HCT116 (cell line): ENCODE data around the gene TPM2. TPM values are rescaled to one million over a fixed set of nuclear protein-coding genes. Genes with fewer than 3 reads are reported as not detected.

Source experiments
- ATAC-seq: fragments of 200-7000 bp; cut with Tn5 transposase; 2 replicates; pipeline ENCODE4 v1.9.1; 2020; ENCODE audit warnings: mild to moderate bottlenecking, moderate library complexity
- BruUV-seq: library from RNA; stranded (reverse); fragments of 400-500 nt; replicated peaks from 2 replicates; lab custom pipeline; 2021; lab: Mats Ljungman, UMichigan
- CTCF ChIA-PET: fragments of 300-600 bp; sonication (Branson Sonifier 250); formaldehyde crosslinking; loops from one replicate; lab custom pipeline; 2021; ENCODE audit warnings: antibody characterized with exemption; lab: Charles Lee
- POLR2A ChIA-PET: fragments of 300-600, 350-600 bp; sonication (Branson Sonifier 250); formaldehyde crosslinking; loops from one replicate; lab custom pipeline; 2021; ENCODE audit warnings: antibody characterized with exemption; lab: Charles Lee
- RAD21 ChIA-PET, 2 experiments: fragments of 300-600 bp; sonication (Branson Sonifier 250); formaldehyde crosslinking; loops; one replicate each; lab custom pipeline; 2023; ENCODE audit warnings: low total read pairs in 2 of 2; ENCODE audit not compliant: uncharacterized antibody in 2 of 2, unreplicated experiment in 2 of 2, low non-redundant PET in 1 of 2; lab: Charles Lee
- DNase-seq: peaks from one replicate; pipeline ENCODE4 v3.0.0-alpha.2; 2010; ENCODE audit warnings: low read depth, low spot score
- H2AFZ ChIP-seq: fragments of 200-600 bp; shearing (Covaris generic), sonication (generic); 2 replicates; pipeline ENCODE4 v1.6.1; 2017; ENCODE audit warnings: low read depth, mixed run types, mixed read lengths, antibody characterized with exemption, low read length; ENCODE audit not compliant: poor library complexity, severe bottlenecking
- H3K27ac ChIP-seq: 2 replicates; pipeline ENCODE4 v1.5.1; 2012; ENCODE audit warnings: low read depth, low read length
- H3K27me3 ChIP-seq: fragments of 200-600 bp; sonication (generic); 2 replicates; pipeline ENCODE4 v1.6.1; 2016; ENCODE audit warnings: mixed run types, low read length, mixed read lengths; ENCODE audit not compliant: insufficient read depth
- H3K36me3 ChIP-seq, 2 experiments: fragments of 200-500 bp in 1 of 2; fragments of 200-600 bp in 1 of 2; sonication (Bioruptor generic) in 1 of 2; sonication (generic) in 1 of 2; 2 replicates each; pipeline versions ENCODE4 v1.5.1 to v1.6.1; 2014 to 2016; ENCODE audit warnings: low read length in 2 of 2, inconsistent platforms in 1 of 2, mixed read lengths in 1 of 2, mixed run types in 1 of 2; ENCODE audit not compliant: insufficient read depth in 2 of 2, control insufficient read depth in 1 of 2
- H3K4me1 ChIP-seq, 2 experiments: fragments of 200-600 bp in 1 of 2; sonication (generic) in 1 of 2; 2 replicates each; pipeline versions ENCODE4 v1.5.1 to v1.6.1; 2012 to 2017; ENCODE audit warnings: low read length in 2 of 2, inconsistent platforms in 1 of 2, mild to moderate bottlenecking in 1 of 2, mixed read lengths in 1 of 2, mixed run types in 1 of 2, moderate library complexity in 1 of 2; ENCODE audit not compliant: insufficient read depth in 2 of 2, control insufficient read depth in 1 of 2
- H3K4me2 ChIP-seq: fragments of 200-600 bp; sonication (generic); 2 replicates; pipeline ENCODE4 v1.6.1; 2017; ENCODE audit warnings: mixed run types, low read length, mixed read lengths
- H3K4me3 ChIP-seq, 2 experiments: fragments of 200-600 bp in 1 of 2; sonication (generic) in 1 of 2; replicated peaks in 1 of 2; 2 replicates each; pipeline ENCODE4 v1.5.1; 2011 to 2016; ENCODE audit warnings: low read length in 2 of 2, control low read depth in 1 of 2, low read depth in 1 of 2, mild to moderate bottlenecking in 1 of 2, mixed read lengths in 1 of 2, mixed run types in 1 of 2
- H3K79me2 ChIP-seq: fragments of 200-600 bp; sonication (generic); 2 replicates; pipeline ENCODE4 v1.6.1; 2017; ENCODE audit warnings: mild to moderate bottlenecking, mixed run types, low read length, moderate library complexity, mixed read lengths; ENCODE audit not compliant: insufficient read depth
- H3K9ac ChIP-seq: fragments of 200-600 bp; sonication (generic); 2 replicates; pipeline ENCODE4 v1.6.1; 2016; ENCODE audit warnings: low read length, mixed read lengths
- H3K9me2 ChIP-seq: fragments of 200-600 bp; sonication (generic), shearing (Covaris generic); 2 replicates; pipeline ENCODE4 v1.6.1; 2017; ENCODE audit warnings: mixed run types, mild to moderate bottlenecking, moderate library complexity; ENCODE audit not compliant: insufficient read depth
- H3K9me3 ChIP-seq, 2 experiments: fragments of 200-500 bp in 1 of 2; fragments of 200-600 bp in 1 of 2; sonication (Bioruptor generic) in 1 of 2; sonication (generic) in 1 of 2; 2 replicates each; pipeline ENCODE4 v1.6.1; 2014 to 2017; ENCODE audit warnings: low read length in 2 of 2, mixed read lengths in 2 of 2, inconsistent platforms in 1 of 2, low read depth in 1 of 2, mild to moderate bottlenecking in 1 of 2, mixed run types in 1 of 2, moderate library complexity in 1 of 2; ENCODE audit not compliant: control insufficient read depth in 1 of 2, insufficient read depth in 1 of 2
- H4K20me1 ChIP-seq: fragments of 200-600 bp; sonication (generic), shearing (Covaris generic); 2 replicates; pipeline ENCODE4 v1.6.1; 2017; ENCODE audit warnings: mixed run types, mild to moderate bottlenecking, moderate library complexity; ENCODE audit not compliant: insufficient read depth
- POLR2A ChIP-seq: IDR thresholded peaks from 2 replicates; pipeline ENCODE4 v1.7.0; 2011; ENCODE audit warnings: borderline replicate concordance; ENCODE audit not compliant: insufficient read depth, insufficient read length; ENCODE audit errors: extremely low read depth
- POLR2AphosphoS5 ChIP-seq: IDR thresholded peaks from 2 replicates; pipeline ENCODE4 v1.6.1; 2011; ENCODE audit warnings: mild to moderate bottlenecking, low read depth, low read length, moderate library complexity
- TCF7L2 ChIP-seq: IDR thresholded peaks from 2 replicates; pipeline ENCODE4 v1.7.0; 2011; ENCODE audit warnings: borderline replicate concordance, inconsistent platforms; ENCODE audit not compliant: insufficient read depth, insufficient read length; ENCODE audit errors: extremely low read depth
- intact Hi-C: fragments of 100-400 bp; cut with micrococcal nuclease; formaldehyde crosslinking; loops from 2 replicates; pipeline ENCODE4 v1.10.0; 2022
- total RNA-seq: library from RNA; stranded (reverse); gene quantifications from one replicate; pipeline ENCODE4 v1.2.1, GENCODE V29; 2021; ENCODE audit not compliant: unreplicated experiment
- TF ChIP-seq, protein P1 (sequence below): IDR thresholded peaks from 2 replicates; pipeline ENCODE4 v1.6.1; 2011; ENCODE audit warnings: mild to moderate bottlenecking, low read length, moderate library complexity; ENCODE audit not compliant: insufficient replicate concordance; ENCODE audit errors: extremely low read depth
- TF ChIP-seq, protein P2 (sequence below), 3 experiments: fragments of 200-600 bp in 1 of 3; sonication (generic) in 1 of 3; IDR thresholded peaks in 2 of 3; conservative IDR thresholded peaks in 1 of 3; 2 replicates each; pipeline ENCODE4 v1.5.1; 2012 to 2017; ENCODE audit warnings: low read depth in 2 of 3, low read length in 2 of 3, antibody characterized with exemption in 1 of 3, borderline replicate concordance in 1 of 3, control low read depth in 1 of 3, mild to moderate bottlenecking in 1 of 3, mixed read lengths in 1 of 3, mixed run types in 1 of 3, moderate library complexity in 1 of 3; ENCODE audit not compliant: insufficient read depth in 1 of 3

The TPM2 gene
- total RNA-seq, 1 experiment from 2014 or later = 278 TPM

DNA sequence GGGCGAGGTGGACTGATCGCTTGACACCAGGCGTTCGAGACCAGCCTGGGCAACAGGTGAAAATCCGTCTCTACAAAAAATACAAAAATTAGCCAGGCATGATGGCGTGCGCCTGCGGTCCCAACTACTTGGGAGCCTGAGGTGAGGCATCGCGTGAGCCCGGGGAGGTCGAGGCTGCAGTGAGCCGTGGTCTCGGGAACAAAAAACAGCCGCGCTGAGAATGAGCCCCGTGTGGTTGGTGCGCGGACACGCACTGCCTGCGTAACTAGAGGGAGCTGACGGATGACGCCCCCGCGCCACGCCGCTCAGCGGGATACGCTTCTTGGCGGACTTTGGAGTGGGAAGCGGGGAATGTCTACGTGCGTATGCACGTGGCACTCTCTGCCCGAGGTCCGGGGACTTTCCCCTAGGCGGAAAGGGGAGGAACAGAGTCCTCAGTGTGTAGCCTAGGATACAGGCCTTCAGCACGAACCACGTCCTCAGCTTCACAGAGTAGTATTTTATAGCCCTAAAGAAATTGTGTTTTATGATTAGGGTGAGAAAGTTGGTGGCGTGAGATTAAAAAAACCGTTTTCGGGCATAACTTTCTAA, 32.1 kb downstream of the TPM2 start, which contains the start of gene RMRP:
TSS of gene RMRP (minus strand) at position 474 of the 591 bp plus-strand sequence.
- peak; percentile 99 for DNase-seq
- Histone ChIP-seq H3K4me1 (peaks cover 10 to 34% of the 10 kb centered on the region in 2 experiments; a peak in 3 of 4 replicates), H3K9me2 (no peaks in the 10 kb centered on the region), H3K4me3 (peak within 1 kb of the TSS; percentile 68 to 75), H3K4me2 (peak within 1 kb of the TSS; percentile 79), H3K27me3 (no peaks in the 10 kb centered on the region), H3K79me2 (peaks cover 5% of the 10 kb centered on the region; the same call in 1 of the 2 replicates), H4K20me1 (no peaks in the 10 kb centered on the region), H2AFZ (peak within 1 kb of the TSS; percentile 70), H3K27ac (peak within 1 kb of the TSS; percentile 85), H3K36me3 (peaks cover 6 to 15% of the 10 kb centered on the region in 2 experiments; a peak in 3 of 4 replicates), H3K9ac (peak within 1 kb of the TSS; percentile 90), H3K9me3 (no peaks in the 10 kb centered on the region)
- CTCF ChIA-PET = interaction anchor here (0.7 to 2.6 kb wide), 8 partner anchors 11 to 78 kb away, joined by 3 to 12 read pairs (median 4); partner anchors contain the start of genes CREB3, TESK1, TLN1 and TPM2
- TF ChIP-seq, protein P1, sequence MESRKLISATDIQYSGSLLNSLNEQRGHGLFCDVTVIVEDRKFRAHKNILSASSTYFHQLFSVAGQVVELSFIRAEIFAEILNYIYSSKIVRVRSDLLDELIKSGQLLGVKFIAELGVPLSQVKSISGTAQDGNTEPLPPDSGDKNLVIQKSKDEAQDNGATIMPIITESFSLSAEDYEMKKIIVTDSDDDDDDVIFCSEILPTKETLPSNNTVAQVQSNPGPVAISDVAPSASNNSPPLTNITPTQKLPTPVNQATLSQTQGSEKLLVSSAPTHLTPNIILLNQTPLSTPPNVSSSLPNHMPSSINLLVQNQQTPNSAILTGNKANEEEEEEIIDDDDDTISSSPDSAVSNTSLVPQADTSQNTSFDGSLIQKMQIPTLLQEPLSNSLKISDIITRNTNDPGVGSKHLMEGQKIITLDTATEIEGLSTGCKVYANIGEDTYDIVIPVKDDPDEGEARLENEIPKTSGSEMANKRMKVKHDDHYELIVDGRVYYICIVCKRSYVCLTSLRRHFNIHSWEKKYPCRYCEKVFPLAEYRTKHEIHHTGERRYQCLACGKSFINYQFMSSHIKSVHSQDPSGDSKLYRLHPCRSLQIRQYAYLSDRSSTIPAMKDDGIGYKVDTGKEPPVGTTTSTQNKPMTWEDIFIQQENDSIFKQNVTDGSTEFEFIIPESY = peak; percentile 73
- TF ChIP-seq, protein P2, sequence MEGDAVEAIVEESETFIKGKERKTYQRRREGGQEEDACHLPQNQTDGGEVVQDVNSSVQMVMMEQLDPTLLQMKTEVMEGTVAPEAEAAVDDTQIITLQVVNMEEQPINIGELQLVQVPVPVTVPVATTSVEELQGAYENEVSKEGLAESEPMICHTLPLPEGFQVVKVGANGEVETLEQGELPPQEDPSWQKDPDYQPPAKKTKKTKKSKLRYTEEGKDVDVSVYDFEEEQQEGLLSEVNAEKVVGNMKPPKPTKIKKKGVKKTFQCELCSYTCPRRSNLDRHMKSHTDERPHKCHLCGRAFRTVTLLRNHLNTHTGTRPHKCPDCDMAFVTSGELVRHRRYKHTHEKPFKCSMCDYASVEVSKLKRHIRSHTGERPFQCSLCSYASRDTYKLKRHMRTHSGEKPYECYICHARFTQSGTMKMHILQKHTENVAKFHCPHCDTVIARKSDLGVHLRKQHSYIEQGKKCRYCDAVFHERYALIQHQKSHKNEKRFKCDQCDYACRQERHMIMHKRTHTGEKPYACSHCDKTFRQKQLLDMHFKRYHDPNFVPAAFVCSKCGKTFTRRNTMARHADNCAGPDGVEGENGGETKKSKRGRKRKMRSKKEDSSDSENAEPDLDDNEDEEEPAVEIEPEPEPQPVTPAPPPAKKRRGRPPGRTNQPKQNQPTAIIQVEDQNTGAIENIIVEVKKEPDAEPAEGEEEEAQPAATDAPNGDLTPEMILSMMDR (IDR thresholded peaks at IDR 0.05 in 2 of 3, conservative IDR thresholded peaks at IDR 0.05 in 1 of 3; ENCODE audit: borderline replicate concordance in 1 of 3, insufficient read depth in 1 of 3, low read depth in 2 of 3, low read length in 2 of 3) = no peak
- peak; percentile 29; the same call in 1 of the 2 replicates for TF ChIP-seq POLR2AphosphoS5
- no peak for TF ChIP-seq POLR2A
- peak; percentile 82 for TF ChIP-seq TCF7L2
- intact Hi-C loops = loop anchor here (1.0 to 10.0 kb wide), 4 partner anchors 33 to 543 kb away; partner anchors contain the start of genes ATOSB, CREB3, TESK1 and TLN1
- RAD21 ChIA-PET = interaction anchor here (0.8 kb wide), 2 partner anchors 31 to 39 kb away, joined by 3 read pairs; no protein-coding TSS in a partner anchor
- BruUV-seq = no TSS peak
- POLR2A ChIA-PET = interaction anchor here (0.8 to 2.9 kb wide), 5 partner anchors 10 to 99 kb away, joined by 3 to 11 read pairs (median 5); partner anchors contain the start of genes CREB3 and TLN1
- peak; percentile 89 for ATAC-seq
